ENCODE measurements around the gene ADA.
"Not testable (repeated sequence)": the region's sequence is repeated elsewhere in the genome, so short reads cannot be mapped to it uniquely, and the experiment has no call there.

The ADA gene

DNA sequence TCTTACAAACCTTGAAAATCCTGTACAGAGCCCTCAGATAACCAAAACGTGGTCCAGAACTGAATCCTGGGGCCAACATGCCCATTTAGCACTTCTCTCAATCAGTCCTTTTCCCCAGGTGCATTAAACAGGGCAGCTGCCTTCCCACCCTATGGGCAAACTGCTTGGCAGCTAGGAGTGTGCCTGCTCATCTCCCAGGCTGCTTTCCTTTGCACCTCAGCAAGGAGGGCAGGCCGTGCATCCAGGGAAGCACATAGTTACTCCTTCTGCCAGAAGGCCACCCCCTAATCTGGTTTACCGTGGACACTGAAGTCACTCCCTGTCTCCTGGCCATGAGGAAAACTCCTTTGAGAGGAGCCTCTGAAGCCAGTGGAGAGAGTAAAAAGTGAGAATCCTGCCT, 59.1 kb downstream of the ADA start:
- no peak for DNase-seq
- intact Hi-C loops (cut with DNase I): no loop called here

DNA sequence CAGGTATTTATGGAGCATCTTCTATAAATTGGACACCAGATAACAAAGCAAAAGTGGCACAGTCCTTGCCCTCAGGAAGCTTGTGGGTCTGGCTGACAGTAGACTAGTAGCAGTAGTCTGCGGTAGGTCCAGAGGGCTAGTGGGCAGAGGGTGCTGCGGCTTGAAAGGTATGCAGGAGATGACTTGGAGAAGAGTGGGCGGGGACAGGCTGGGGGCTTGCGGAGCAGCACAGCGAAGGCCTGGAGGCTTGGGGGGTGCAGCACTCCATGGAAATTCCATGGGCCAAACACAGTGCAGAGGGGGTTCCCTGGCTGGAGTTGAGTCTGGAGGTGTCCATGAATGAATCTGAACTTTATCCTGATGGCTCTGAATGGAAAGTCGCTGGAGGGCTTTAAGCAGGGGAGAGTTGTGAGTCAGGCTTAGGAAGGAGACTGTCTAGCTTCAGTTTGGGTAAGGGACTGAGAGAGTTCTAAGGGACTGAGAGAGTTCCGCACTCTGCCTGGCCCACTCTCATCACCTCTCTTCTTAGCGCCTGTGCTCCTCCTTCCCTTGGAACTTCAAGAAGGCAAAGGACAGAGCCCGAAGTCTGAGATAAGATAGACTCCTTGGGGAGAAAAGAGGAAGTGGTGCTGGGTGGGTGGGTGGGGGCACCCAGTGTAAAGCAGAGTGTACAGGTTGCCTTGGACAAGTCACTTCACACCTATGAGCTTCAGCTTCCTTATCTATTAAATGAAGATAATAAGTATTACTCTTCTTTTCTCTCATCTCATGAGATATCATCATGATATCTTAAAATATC, 60.3 kb downstream of the ADA start:
- no peak for DNase-seq
- intact Hi-C loops (cut with DNase I): no loop called here

DNA sequence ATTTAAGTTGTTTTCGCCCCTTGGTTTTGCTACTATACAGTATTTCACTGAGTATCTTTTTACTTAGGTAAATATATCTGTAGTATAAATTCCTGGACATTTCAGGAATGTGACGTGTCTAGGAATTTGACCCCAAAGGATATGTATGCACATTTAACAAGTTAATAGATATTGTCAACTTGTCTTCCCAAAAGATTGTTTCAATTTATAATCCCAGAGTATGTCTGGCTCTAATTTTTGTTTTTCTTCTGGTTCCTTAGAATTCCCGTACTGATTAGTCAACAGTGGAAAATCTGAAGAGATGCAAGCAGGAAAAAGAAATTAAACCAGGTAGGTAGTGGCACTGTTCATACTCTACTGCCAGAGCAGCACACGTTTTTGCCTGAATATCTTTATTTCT, 62.0 kb downstream of the ADA start:
- intact Hi-C loops (cut with DNase I): no loop called here
- DNase-seq: no peak

- DNase-seq; intact Hi-C loops (cut with DNase I): not testable (repeated sequence)
Observed at GRCh38 chr20:44588321-44588720, 63.2 kb downstream of the ADA start.

DNA sequence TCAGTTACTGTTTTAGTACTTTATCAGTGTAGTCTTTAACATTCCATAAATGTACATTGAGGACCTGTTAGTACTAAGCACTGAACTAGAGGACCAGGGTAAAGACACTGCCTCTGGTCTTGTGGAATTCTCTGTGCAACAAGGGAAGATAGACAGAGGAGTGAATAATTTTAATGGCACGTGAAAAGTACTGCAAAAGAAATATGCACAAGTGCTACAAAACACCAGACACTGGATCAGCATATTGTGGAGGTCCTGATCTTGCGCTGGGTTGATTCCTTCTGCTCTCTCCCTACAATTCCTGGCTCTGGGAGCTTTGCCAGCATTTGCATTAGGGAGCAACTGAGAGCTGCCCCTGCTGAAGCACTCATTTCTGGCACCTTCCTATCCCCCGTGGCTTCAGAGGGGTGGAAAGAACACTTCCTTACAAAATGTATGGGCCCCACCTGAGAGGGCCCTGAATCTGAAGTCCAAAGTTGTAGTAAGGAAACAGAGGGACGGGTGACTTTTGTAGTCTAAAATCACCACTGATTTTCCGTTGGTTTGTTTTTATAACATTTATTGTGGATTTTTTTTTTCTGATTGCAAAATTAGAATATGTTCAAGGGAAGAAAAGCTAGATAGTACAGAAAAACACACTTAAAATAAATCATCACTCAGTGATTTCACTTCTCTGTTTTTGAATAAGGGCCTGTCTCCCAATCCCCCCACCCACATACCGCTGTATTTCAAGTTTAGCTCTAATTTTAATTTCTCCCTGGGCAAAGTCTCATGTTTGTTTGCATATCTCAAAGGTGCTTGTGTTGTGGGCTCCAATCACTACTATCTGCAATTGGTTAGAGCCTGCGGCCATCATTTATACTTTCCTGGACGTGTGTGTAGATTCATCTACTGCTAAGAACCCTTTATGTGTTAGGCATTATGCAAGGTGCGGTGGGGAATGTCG, 64.2 kb downstream of the ADA start:
- intact Hi-C loops (cut with DNase I): no loop called here
- DNase-seq: no peak

- no peak for DNase-seq
- intact Hi-C loops (cut with DNase I): no loop called here
Observed at GRCh38 chr20:44586289-44586911, 65.1 kb downstream of the ADA start.

DNA sequence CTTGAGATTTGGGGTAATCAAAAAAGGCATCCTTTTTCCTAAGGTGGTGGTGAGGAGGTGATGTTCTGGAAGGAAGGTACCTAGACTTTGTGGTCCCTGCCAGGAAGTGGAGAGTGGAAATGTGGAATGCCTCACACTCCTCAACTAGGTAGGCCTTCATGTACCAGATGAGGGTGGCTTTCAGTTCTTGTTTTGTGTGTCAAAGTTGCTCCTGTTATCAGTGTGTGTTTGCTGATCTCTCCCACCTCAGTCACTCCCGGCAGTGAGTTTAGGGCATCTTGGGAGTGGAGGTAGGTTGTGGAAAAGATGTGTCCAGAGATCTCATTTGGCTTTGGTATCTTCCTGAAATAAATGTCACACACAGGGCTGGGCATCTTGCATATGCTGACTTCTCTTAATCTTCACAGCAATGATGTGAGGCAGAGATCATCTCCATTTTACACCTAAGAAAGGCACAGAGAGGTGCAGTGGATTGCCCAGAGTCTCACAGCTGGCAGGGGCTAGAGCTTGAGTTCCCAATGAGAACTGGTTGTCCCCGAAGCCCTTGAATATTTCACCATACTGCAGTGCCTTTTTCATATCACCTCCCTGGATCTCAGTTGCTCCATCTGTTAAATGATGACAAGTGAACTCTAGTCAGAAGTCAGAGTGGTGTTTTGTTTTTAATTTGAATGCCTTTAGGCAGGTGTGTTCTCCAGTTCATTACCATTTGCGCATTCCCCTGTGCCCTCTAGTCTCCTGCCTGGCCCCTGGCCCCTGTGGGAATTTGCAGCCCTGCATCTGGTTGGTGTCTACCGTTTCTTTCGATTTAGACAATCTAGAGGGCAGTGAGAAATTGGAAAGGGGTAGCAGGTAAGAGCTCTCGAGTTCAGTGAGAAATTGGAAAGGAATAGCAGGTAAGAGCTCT, 66.2 kb downstream of the ADA start:
- intact Hi-C loops (cut with DNase I): no loop called here
- no peak for DNase-seq

DNA sequence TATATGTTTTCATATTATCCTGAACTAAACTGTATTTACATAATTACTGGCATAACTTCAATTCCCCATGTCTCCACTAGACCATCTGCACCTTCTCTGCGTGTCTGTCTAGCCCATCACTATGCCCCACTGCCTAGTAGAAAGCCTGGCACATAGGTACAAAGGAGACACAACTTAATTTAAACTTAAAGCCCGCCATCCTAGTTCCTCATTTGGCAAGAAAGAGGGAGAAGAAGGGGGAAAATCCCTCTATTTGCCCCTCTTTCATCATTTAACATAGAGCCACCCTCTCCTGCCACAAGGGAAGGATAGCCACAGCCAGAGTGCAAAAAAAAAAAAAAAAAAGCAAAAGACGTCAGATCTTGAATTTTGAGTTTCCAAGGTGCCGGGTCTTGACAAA, 67.3 kb downstream of the ADA start:
- DNase-seq: no peak
- intact Hi-C loops (cut with DNase I): no loop called here

DNA sequence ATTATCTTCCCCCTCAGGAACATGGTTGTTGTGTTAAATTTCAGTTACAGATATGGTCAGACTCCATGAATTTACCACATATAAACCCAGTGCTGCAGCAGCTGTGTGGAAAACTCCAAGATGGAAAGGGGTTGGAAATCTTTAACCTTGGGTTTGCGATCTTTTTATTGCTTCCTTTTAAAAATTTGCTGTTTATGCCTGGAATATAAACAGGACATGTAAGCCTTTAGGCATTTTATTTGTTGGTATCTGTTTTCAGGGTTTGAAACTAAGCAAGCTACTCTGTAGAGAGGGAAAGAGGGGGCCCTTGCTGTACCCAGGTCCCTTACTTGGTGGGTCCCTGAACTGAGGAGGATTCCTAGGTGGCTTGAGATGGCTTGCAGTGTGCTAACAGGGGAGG, 68.3 kb downstream of the ADA start:
- intact Hi-C loops (cut with DNase I): no loop called here
- no peak for DNase-seq

DNA sequence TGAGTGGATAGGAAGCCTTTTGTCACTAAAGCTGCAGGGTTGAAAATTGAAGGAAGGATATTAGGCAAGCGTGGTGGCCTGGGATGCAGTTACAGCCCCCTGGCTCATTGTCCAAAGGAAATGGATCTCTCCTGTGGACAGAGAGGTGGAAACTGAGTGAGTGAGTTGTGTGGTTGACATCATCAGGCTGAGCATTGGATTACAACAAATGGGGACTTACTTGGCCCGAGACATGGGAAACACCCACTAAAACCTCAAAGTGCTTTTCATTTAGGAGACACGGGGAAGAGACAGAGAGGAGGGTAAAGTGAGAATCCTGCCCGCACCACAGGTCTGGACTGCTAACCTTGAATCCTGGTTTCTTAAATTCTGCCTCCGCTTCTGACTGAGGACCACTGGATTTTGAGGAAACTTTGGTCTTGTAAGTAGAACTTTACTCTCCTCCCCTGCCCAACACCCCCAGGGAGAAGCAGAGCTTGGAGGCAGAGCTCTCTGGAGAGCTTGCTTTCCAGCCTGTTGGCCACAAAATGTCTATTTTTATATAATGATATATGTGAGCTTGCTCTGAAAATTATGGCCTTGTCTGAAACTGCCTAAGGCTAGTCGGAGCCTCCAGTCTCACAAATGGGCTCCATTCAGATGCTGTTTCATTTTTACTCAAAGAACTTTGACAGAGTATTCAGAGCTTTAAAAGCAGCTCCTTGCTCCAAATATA, 69.0 kb downstream of the ADA start, which contains the start of gene PKIG:
TSS of gene PKIG (plus strand) at position 269 of the 715 bp plus-strand sequence. CDS start 31,978 bp downstream, outside the sequence.
- intact Hi-C loops (cut with DNase I): no loop called here
- DNase-seq: no peak

DNA sequence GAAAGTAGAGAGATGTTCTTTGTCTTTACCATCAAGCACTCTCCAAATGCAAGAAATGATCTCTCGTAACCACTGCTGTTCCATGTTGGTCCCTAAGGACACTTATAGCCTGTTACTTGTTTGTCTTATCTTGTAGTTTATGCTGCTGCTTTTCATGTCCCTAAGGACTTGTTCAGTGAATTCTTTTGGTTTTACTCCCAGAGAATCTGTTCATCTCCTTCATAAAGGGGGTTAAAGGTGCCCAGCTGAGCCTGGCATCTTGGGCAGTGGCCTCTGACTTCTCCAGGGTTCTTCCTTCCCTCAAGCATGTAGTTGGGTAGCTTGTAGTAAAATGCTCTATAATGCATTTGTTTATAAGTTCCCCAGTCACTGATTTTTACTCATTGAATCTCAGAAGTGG, 70.0 kb downstream of the ADA start:
- intact Hi-C loops (cut with DNase I): no loop called here
- DNase-seq: no peak

GRCh38 chr20:44580581-44581268, 70.8 kb downstream of the ADA start:
- no peak for DNase-seq
- intact Hi-C loops (cut with DNase I): no loop called here

GRCh38 chr20:44579313-44580081, 72.0 kb downstream of the ADA start:
- DNase-seq: no peak
- intact Hi-C loops (cut with DNase I): no loop called here

GRCh38 chr20:44576297-44576696, 75.2 kb downstream of the ADA start:
- DNase-seq: no peak
- intact Hi-C loops (cut with DNase I): no loop called here

DNA sequence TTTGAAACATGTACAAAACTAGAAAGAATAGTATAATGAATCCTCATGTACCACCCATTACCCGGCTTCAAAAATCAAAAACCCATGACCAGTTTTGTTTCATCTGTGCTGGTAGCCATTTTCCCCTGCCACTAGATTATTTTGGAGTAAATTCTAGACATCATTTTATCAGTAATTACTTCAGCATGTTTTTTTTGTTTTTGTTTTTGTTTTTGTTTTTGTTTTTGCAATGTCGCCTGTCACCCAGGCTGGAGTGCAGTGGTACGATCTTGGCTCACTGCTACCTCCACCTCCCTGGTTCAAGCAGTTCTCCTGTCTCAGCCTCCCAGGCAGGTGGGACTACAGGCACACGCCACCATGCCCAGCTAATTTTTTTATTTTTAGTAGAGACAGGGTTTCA, 77.1 kb downstream of the ADA start:
- intact Hi-C loops (cut with DNase I): no loop called here

GRCh38 chr20:44573501-44573869, 78.0 kb downstream of the ADA start:
- no peak for DNase-seq
- intact Hi-C loops (cut with DNase I): no loop called here

More for the DNA sequence above, 77.1 kb downstream of the ADA start:
- no peak for DNase-seq

All from head of caudate nucleus (tissue), 42 donors.